HepG2 (cell line): ENCODE data around the gene PLET1. TPM values are rescaled to one million over a fixed set of nuclear protein-coding genes. Genes with fewer than 3 reads are reported as not detected.

Source experiments
- CC2D1A ChIP-seq: sonication (generic); formaldehyde crosslinking; IDR thresholded peaks from 2 replicates; pipeline ENCODE4 v1.8.1; 2023; ENCODE audit warnings: mild to moderate bottlenecking, missing genetic modification reagents
- ELF1 ChIP-seq: sonication (generic); formaldehyde crosslinking; IDR thresholded peaks from 2 replicates; pipeline ENCODE4 v1.4.0; 2020; ENCODE audit warnings: missing genetic modification reagents
- FOXA3 ChIP-seq: IDR thresholded peaks from 2 replicates; pipeline ENCODE4 v1.6.1; 2016; ENCODE audit warnings: missing genetic modification reagents, missing compliant biosample characterization
- FOXM1 ChIP-seq: sonication (generic); formaldehyde crosslinking; IDR thresholded peaks from 2 replicates; pipeline ENCODE4 v1.5.0; 2020; ENCODE audit warnings: missing genetic modification reagents
- HNRNPL ChIP-seq: fragments of 200-400 bp; formaldehyde crosslinking; IDR thresholded peaks from 2 replicates; pipeline ENCODE4 v1.6.1; 2017; ENCODE audit warnings: mild to moderate bottlenecking, low read depth, low read length
- HOXA3 ChIP-seq: sonication (generic); formaldehyde crosslinking; IDR thresholded peaks from 2 replicates; pipeline ENCODE4 v1.5.0; 2020; ENCODE audit warnings: missing genetic modification reagents
- KLF16 ChIP-seq, 2 experiments: sonication (generic) in 1 of 2; formaldehyde crosslinking in 1 of 2; IDR thresholded peaks; 2 replicates each; pipeline versions ENCODE4 v1.6.1 to v1.8.0; 2016 to 2023; ENCODE audit warnings: missing genetic modification reagents in 2 of 2, missing compliant biosample characterization in 1 of 2
- MEIS1 ChIP-seq: sonication (generic); formaldehyde crosslinking; IDR thresholded peaks from 2 replicates; pipeline ENCODE4 v1.9.0; 2021; ENCODE audit warnings: mild to moderate bottlenecking, missing genetic modification reagents, moderate library complexity, borderline replicate concordance
- MTF1 ChIP-seq: sonication (generic); formaldehyde crosslinking; IDR thresholded peaks from 2 replicates; pipeline ENCODE4 v1.5.0; 2020; ENCODE audit warnings: missing genetic modification reagents
- SMYD3 ChIP-seq: sonication (generic); formaldehyde crosslinking; IDR thresholded peaks from 2 replicates; pipeline ENCODE4 v1.8.1; 2023; ENCODE audit warnings: mild to moderate bottlenecking, missing genetic modification reagents
- TAF1 ChIP-seq: sonication (generic); formaldehyde crosslinking; IDR thresholded peaks from 2 replicates; pipeline ENCODE4 v1.4.0; 2020; ENCODE audit warnings: missing genetic modification reagents
- ZNF224 ChIP-seq: sonication (generic); formaldehyde crosslinking; IDR thresholded peaks from 2 replicates; pipeline ENCODE4 v1.5.0; 2020; ENCODE audit warnings: mild to moderate bottlenecking, missing genetic modification reagents
- ZNF232 ChIP-seq: sonication (generic); formaldehyde crosslinking; IDR thresholded peaks from 2 replicates; pipeline ENCODE4 v1.4.0; 2020; ENCODE audit warnings: missing genetic modification reagents, borderline replicate concordance
- polyA plus RNA-seq, 8 experiments: library from polyadenylated mRNA; depleted of rRNA in 3 of 8; stranded (reverse) in 7 of 8; unstranded in 1 of 8; fragments of >200 nt; fragmentation: Illumina TruSeq in 4 of 8; extraction: Trizol in 4 of 8; gene quantifications; 2 replicates each; pipeline versions ENCODE4 v1.2.1 to v1.2.3, GENCODE V29; 2011 to 2016; ENCODE audit warnings: low read depth in 4 of 8, missing spikeins in 1 of 8, mixed read lengths in 1 of 8; ENCODE audit not compliant: insufficient read depth in 1 of 8
- total RNA-seq, 5 experiments: library from RNA; depleted of rRNA; stranded (reverse); fragments of >200 nt; fragmentation: Illumina TruSeq; extraction: Trizol; gene quantifications; 2 replicates each; pipeline ENCODE4 v1.2.3, GENCODE V29; 2016; ENCODE audit warnings: low read depth in 1 of 5
- TF ChIP-seq, protein P1 (sequence below): sonication (generic); formaldehyde crosslinking; IDR thresholded peaks from 2 replicates; pipeline ENCODE4 v1.4.0; 2020; ENCODE audit warnings: missing genetic modification reagents
- TF ChIP-seq, protein P2 (sequence below): sonication (generic); formaldehyde crosslinking; IDR thresholded peaks from 2 replicates; pipeline ENCODE4 v1.4.0; 2020; ENCODE audit warnings: missing genetic modification reagents
- TF ChIP-seq, protein P3 (sequence below): sonication (generic); formaldehyde crosslinking; IDR thresholded peaks from 2 replicates; pipeline ENCODE4 v1.4.0; 2020; ENCODE audit warnings: missing genetic modification reagents, mild to moderate bottlenecking, borderline replicate concordance
- TF ChIP-seq, protein P4 (sequence below): IDR thresholded peaks from 2 replicates; pipeline ENCODE4 v1.6.1; 2012; ENCODE audit warnings: inconsistent platforms
- TF ChIP-seq, protein P5 (sequence below): sonication (generic); formaldehyde crosslinking; IDR thresholded peaks from 2 replicates; pipeline ENCODE4 v1.4.0; 2020; ENCODE audit warnings: missing genetic modification reagents, borderline replicate concordance
- TF ChIP-seq, protein P6 (sequence below): IDR thresholded peaks from 2 replicates; pipeline ENCODE4 v1.6.1; 2016; ENCODE audit warnings: missing biosample characterization, missing genetic modification reagents, low read depth

PLET1 gene
- total and polyA plus RNA-seq, 2 of the 13 experiments (the other 11 are each of a cell fraction or from before 2014, with no cell fraction given), result not detected

DNA sequence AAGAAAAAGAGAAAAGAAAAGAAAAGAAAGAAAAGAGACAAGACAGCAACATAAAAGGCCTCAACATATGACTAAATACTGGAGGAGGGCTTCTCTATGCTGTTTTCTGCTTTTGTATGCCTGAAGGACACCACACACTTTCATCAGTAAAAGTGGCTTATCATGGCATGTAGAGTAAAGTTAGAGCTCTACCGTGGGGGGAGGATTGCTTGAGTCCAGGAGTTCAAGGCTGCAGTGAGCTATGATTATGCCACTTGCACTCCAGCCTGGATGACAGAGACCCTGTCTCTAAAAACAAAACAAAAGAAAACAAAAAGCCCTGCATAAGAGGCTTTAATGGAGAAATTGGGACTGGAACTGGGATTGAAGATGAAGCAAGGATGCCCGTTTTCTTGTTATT lies 28.7 kb downstream of the PLET1 start (continued):
- TF ChIP-seq, protein P1, sequence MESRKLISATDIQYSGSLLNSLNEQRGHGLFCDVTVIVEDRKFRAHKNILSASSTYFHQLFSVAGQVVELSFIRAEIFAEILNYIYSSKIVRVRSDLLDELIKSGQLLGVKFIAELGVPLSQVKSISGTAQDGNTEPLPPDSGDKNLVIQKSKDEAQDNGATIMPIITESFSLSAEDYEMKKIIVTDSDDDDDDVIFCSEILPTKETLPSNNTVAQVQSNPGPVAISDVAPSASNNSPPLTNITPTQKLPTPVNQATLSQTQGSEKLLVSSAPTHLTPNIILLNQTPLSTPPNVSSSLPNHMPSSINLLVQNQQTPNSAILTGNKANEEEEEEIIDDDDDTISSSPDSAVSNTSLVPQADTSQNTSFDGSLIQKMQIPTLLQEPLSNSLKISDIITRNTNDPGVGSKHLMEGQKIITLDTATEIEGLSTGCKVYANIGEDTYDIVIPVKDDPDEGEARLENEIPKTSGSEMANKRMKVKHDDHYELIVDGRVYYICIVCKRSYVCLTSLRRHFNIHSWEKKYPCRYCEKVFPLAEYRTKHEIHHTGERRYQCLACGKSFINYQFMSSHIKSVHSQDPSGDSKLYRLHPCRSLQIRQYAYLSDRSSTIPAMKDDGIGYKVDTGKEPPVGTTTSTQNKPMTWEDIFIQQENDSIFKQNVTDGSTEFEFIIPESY (CRISPR knock-in tag), result no peak
- TF ChIP-seq, protein P2, sequence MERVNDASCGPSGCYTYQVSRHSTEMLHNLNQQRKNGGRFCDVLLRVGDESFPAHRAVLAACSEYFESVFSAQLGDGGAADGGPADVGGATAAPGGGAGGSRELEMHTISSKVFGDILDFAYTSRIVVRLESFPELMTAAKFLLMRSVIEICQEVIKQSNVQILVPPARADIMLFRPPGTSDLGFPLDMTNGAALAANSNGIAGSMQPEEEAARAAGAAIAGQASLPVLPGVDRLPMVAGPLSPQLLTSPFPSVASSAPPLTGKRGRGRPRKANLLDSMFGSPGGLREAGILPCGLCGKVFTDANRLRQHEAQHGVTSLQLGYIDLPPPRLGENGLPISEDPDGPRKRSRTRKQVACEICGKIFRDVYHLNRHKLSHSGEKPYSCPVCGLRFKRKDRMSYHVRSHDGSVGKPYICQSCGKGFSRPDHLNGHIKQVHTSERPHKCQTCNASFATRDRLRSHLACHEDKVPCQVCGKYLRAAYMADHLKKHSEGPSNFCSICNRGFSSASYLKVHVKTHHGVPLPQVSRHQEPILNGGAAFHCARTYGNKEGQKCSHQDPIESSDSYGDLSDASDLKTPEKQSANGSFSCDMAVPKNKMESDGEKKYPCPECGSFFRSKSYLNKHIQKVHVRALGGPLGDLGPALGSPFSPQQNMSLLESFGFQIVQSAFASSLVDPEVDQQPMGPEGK, result peak; percentile 52; the same call in 1 of the 2 replicates
- TF ChIP-seq SMYD3 (CRISPR knock-in tag), result no peak
- TF ChIP-seq, protein P3, sequence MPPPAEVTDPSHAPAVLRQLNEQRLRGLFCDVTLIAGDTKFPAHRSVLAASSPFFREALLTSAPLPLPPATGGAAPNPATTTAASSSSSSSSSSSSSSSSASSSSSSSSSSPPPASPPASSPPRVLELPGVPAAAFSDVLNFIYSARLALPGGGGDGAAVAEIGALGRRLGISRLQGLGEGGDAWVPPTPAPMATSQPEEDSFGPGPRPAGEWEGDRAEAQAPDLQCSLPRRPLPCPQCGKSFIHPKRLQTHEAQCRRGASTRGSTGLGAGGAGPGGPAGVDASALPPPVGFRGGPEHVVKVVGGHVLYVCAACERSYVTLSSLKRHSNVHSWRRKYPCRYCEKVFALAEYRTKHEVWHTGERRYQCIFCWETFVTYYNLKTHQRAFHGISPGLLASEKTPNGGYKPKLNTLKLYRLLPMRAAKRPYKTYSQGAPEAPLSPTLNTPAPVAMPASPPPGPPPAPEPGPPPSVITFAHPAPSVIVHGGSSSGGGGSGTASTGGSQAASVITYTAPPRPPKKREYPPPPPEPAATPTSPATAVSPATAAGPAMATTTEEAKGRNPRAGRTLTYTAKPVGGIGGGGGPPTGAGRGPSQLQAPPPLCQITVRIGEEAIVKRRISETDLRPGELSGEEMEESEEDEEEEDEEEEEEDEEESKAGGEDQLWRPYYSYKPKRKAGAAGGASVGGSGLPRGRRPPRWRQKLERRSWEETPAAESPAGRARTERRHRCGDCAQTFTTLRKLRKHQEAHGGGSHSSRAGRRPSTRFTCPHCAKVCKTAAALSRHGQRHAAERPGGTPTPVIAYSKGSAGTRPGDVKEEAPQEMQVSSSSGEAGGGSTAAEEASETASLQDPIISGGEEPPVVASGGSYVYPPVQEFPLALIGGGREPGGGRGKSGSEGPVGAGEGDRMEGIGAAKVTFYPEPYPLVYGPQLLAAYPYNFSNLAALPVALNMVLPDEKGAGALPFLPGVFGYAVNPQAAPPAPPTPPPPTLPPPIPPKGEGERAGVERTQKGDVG, result no peak
- TF ChIP-seq, protein P4, sequence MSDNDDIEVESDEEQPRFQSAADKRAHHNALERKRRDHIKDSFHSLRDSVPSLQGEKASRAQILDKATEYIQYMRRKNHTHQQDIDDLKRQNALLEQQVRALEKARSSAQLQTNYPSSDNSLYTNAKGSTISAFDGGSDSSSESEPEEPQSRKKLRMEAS, result no peak
- no peak for TF ChIP-seq ELF1 (CRISPR knock-in tag)
- TF ChIP-seq ZNF224, result no peak
- TF ChIP-seq CC2D1A, result no peak
- no peak for TF ChIP-seq TAF1
- TF ChIP-seq KLF16 (CRISPR knock-in tag; IDR thresholded peaks at IDR 0.05), result no peak
- no peak for TF ChIP-seq FOXM1 (CRISPR knock-in tag)
- no peak for TF ChIP-seq ZNF232 (CRISPR knock-in tag)
- peak; percentile 17; the same call in 1 of the 2 replicates for TF ChIP-seq HOXA3 (CRISPR knock-in tag)
- TF ChIP-seq, protein P5, sequence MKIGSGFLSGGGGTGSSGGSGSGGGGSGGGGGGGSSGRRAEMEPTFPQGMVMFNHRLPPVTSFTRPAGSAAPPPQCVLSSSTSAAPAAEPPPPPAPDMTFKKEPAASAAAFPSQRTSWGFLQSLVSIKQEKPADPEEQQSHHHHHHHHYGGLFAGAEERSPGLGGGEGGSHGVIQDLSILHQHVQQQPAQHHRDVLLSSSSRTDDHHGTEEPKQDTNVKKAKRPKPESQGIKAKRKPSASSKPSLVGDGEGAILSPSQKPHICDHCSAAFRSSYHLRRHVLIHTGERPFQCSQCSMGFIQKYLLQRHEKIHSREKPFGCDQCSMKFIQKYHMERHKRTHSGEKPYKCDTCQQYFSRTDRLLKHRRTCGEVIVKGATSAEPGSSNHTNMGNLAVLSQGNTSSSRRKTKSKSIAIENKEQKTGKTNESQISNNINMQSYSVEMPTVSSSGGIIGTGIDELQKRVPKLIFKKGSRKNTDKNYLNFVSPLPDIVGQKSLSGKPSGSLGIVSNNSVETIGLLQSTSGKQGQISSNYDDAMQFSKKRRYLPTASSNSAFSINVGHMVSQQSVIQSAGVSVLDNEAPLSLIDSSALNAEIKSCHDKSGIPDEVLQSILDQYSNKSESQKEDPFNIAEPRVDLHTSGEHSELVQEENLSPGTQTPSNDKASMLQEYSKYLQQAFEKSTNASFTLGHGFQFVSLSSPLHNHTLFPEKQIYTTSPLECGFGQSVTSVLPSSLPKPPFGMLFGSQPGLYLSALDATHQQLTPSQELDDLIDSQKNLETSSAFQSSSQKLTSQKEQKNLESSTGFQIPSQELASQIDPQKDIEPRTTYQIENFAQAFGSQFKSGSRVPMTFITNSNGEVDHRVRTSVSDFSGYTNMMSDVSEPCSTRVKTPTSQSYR (CRISPR knock-in tag), result peak; percentile 85
- no peak for TF ChIP-seq MEIS1 (CRISPR knock-in tag)
- TF ChIP-seq, protein P6, sequence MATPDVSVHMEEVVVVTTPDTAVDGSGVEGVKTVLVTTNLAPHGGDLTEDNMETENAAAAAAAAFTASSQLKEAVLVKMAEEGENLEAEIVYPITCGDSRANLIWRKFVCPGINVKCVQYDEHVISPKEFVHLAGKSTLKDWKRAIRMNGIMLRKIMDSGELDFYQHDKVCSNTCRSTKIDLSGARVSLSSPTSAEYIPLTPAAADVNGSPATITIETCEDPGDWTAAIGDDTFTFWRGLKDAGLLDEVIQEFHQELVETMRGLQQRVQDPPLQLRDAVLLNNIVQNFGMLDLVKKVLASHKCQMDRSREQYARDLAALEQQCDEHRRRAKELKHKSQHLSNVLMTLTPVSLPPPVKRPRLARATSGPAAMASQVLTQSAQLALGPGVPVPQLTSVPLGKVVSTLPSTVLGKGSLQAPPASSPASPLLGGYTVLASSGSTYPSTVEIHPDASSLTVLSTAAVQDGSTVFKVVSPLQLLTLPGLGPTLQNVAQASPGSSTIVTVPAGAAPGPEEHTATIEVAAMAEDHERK (CRISPR knock-in tag), result no peak
- TF ChIP-seq HNRNPL, result no peak
- TF ChIP-seq FOXA3 (CRISPR knock-in tag), result peak; percentile 22; the same call in 1 of the 2 replicates
- TF ChIP-seq MTF1 (CRISPR knock-in tag), result no peak
